IMR-90 (cell line): ENCODE results near the gene ZDHHC24. TPM values are rescaled to one million over a fixed set of nuclear protein-coding genes. Genes with fewer than 3 reads are reported as not detected.

Experiments used
- ATAC-seq: fragments of 200-7000 bp; cut with Tn5 transposase; 2 replicates; pipeline ENCODE4 v1.9.1; 2020; ENCODE audit warnings: low read depth, mild to moderate bottlenecking, moderate library complexity
- BruUV-seq: library from RNA; stranded (reverse); fragments of 400-500 nt; replicated peaks from 2 replicates; lab custom pipeline; 2021; lab: Mats Ljungman, UMichigan
- CTCF ChIA-PET: fragments of 300-600 bp; formaldehyde crosslinking; extraction: SDS; loops from one replicate; lab custom pipeline; 2021; ENCODE audit warnings: antibody characterized with exemption; lab: Yijun Ruan, JAX
- POLR2A ChIA-PET: fragments of 300-600 bp; sonication (Branson Sonifier 250); formaldehyde crosslinking; loops from one replicate; lab custom pipeline; 2022; ENCODE audit warnings: antibody characterized with exemption; ENCODE audit not compliant: unreplicated experiment; lab: Charles Lee
- DNase-seq: peaks from one replicate; pipeline ENCODE4 v3.0.0; 2013
- H2AFZ ChIP-seq: replicated peaks from 2 replicates; pipeline ENCODE3; 2013; ENCODE audit warnings: low read length, mild to moderate bottlenecking; ENCODE audit not compliant: poor library complexity
- H2AK5ac ChIP-seq: 2 replicates; pipeline ENCODE4 v1.6.1; 2013; ENCODE audit warnings: low read depth, low read length, inconsistent platforms
- H2AK9ac ChIP-seq: replicated peaks from 2 replicates; pipeline ENCODE3; 2013; ENCODE audit warnings: mild to moderate bottlenecking, low read depth, low read length, moderate library complexity; ENCODE audit not compliant: poor library complexity
- H2BK120ac ChIP-seq: 2 replicates; pipeline ENCODE4 v1.6.1; 2013; ENCODE audit warnings: low read depth, low read length, inconsistent platforms
- H2BK15ac ChIP-seq: 3 replicates; pipeline ENCODE4 v1.6.1; 2013; ENCODE audit warnings: low read depth, low read length, inconsistent platforms
- H2BK20ac ChIP-seq: 2 replicates; pipeline ENCODE4 v1.6.1; 2013; ENCODE audit warnings: low read depth, mild to moderate bottlenecking, inconsistent platforms, low read length, moderate library complexity
- H2BK5ac ChIP-seq: 2 replicates; pipeline ENCODE4 v1.6.1; 2013; ENCODE audit warnings: mild to moderate bottlenecking, low read depth, low read length, inconsistent platforms; ENCODE audit not compliant: poor library complexity, severe bottlenecking
- H3K14ac ChIP-seq: replicated peaks from 2 replicates; pipeline ENCODE4 v1.6.1; 2013; ENCODE audit warnings: low read depth, low read length, inconsistent platforms
- H3K18ac ChIP-seq: 2 replicates; pipeline ENCODE4 v1.6.1; 2013; ENCODE audit warnings: low read depth, low read length, control low read depth
- H3K23ac ChIP-seq: 2 replicates; pipeline ENCODE4 v1.6.1; 2013; ENCODE audit warnings: low read depth, low read length, inconsistent platforms
- H3K27ac ChIP-seq: 2 replicates; pipeline ENCODE4 v1.5.1; 2013; ENCODE audit warnings: mild to moderate bottlenecking, control low read depth, low read length; ENCODE audit not compliant: insufficient read depth
- H3K27me3 ChIP-seq: 2 replicates; pipeline ENCODE4 v1.6.1; 2013; ENCODE audit warnings: low read length; ENCODE audit not compliant: control insufficient read depth, insufficient read depth
- H3K36me3 ChIP-seq: 2 replicates; pipeline ENCODE4 v1.6.1; 2013; ENCODE audit warnings: low read length, mixed read lengths; ENCODE audit not compliant: control insufficient read depth, insufficient read depth
- H3K4ac ChIP-seq: 2 replicates; pipeline ENCODE4 v1.6.1; 2013; ENCODE audit warnings: low read depth, low read length, inconsistent platforms
- H3K4me1 ChIP-seq: 2 replicates; pipeline ENCODE4 v1.6.1; 2013; ENCODE audit warnings: low read length, mixed read lengths; ENCODE audit not compliant: control insufficient read depth, insufficient read depth
- H3K4me2 ChIP-seq: 2 replicates; pipeline ENCODE4 v1.6.1; 2013; ENCODE audit warnings: low read depth, mild to moderate bottlenecking, control low read depth, low read length, moderate library complexity
- H3K4me3 ChIP-seq: 2 replicates; pipeline ENCODE4 v1.5.1; 2013; ENCODE audit warnings: low read depth, mild to moderate bottlenecking, control low read depth, low read length, moderate library complexity; ENCODE audit not compliant: insufficient read depth
- H3K56ac ChIP-seq: 2 replicates; pipeline ENCODE4 v1.6.1; 2013; ENCODE audit warnings: low read length, inconsistent platforms; ENCODE audit not compliant: insufficient read depth; ENCODE audit errors: extremely low read depth
- H3K79me1 ChIP-seq, 2 experiments: 2 replicates each; pipeline ENCODE4 v1.6.1; 2013; ENCODE audit warnings: low read length in 2 of 2, inconsistent platforms in 1 of 2, low read depth in 1 of 2
- H3K9ac ChIP-seq: 2 replicates; pipeline ENCODE4 v1.6.1; 2013; ENCODE audit warnings: low read depth, low read length, control low read depth
- H3K9me1 ChIP-seq: 2 replicates; pipeline ENCODE4 v1.6.1; 2013; ENCODE audit warnings: low read length, inconsistent platforms; ENCODE audit not compliant: insufficient read depth
- H3K9me3 ChIP-seq: 2 replicates; pipeline ENCODE4 v1.6.1; 2013; ENCODE audit warnings: low read length; ENCODE audit not compliant: control insufficient read depth, insufficient read depth
- H4K20me1 ChIP-seq: 2 replicates; pipeline ENCODE4 v1.6.1; 2013; ENCODE audit warnings: low read length, inconsistent platforms; ENCODE audit not compliant: insufficient read depth
- H4K5ac ChIP-seq: 2 replicates; pipeline ENCODE4 v1.6.1; 2013; ENCODE audit warnings: mild to moderate bottlenecking, low read depth, low read length, control low read depth
- H4K8ac ChIP-seq, 2 experiments: 2 replicates each; pipeline ENCODE4 v1.6.1; 2013; ENCODE audit warnings: low read depth in 2 of 2, low read length in 2 of 2, control low read depth in 1 of 2, inconsistent platforms in 1 of 2
- H4K91ac ChIP-seq: 2 replicates; pipeline ENCODE4 v1.6.1; 2013; ENCODE audit warnings: low read depth, low read length, inconsistent platforms; ENCODE audit not compliant: insufficient read depth
- BHLHE40 ChIP-seq: fragments of 150-350 bp; IDR thresholded peaks from 2 replicates; pipeline ENCODE4 v1.6.1; 2016; ENCODE audit warnings: mild to moderate bottlenecking, low read depth, low read length
- CEBPB ChIP-seq: IDR thresholded peaks from 2 replicates; pipeline ENCODE4 v1.6.1; 2012; ENCODE audit warnings: low read depth, low read length, improper control_type of control experiment
- CHD1 ChIP-seq: IDR thresholded peaks from 2 replicates; pipeline ENCODE4 v1.6.1; 2012; ENCODE audit warnings: low read depth, low read length, improper control_type of control experiment
- FOS ChIP-seq: fragments of 150-350 bp; IDR thresholded peaks from 2 replicates; pipeline ENCODE4 v1.6.1; 2016; ENCODE audit warnings: low read depth, low read length
- MAFK ChIP-seq: IDR thresholded peaks from 2 replicates; pipeline ENCODE4 v1.6.1; 2012; ENCODE audit warnings: low read depth, low read length, improper control_type of control experiment
- MAZ ChIP-seq: IDR thresholded peaks from 2 replicates; pipeline ENCODE4 v1.6.1; 2012; ENCODE audit warnings: low read depth, mild to moderate bottlenecking, low read length, improper control_type of control experiment, moderate library complexity, borderline replicate concordance
- POLR2A ChIP-seq: IDR thresholded peaks from 2 replicates; pipeline ENCODE4 v1.6.1; 2012; ENCODE audit warnings: mild to moderate bottlenecking, low read depth, low read length
- RAD21 ChIP-seq: IDR thresholded peaks from 2 replicates; pipeline ENCODE4 v1.6.1; 2012; ENCODE audit warnings: low read length, improper control_type of control experiment
- RCOR1 ChIP-seq: IDR thresholded peaks from 2 replicates; pipeline ENCODE4 v1.6.1; 2012; ENCODE audit warnings: mild to moderate bottlenecking, low read length, improper control_type of control experiment; ENCODE audit not compliant: insufficient replicate concordance
- RFX5 ChIP-seq: IDR thresholded peaks from 2 replicates; pipeline ENCODE4 v1.8.0; 2012; ENCODE audit warnings: low read depth, mild to moderate bottlenecking, low read length, moderate library complexity
- SMC3 ChIP-seq: fragments of 150-350 bp; IDR thresholded peaks from 2 replicates; pipeline ENCODE4 v1.6.1; 2016; ENCODE audit warnings: low read depth, mild to moderate bottlenecking, antibody characterized with exemption, low read length, moderate library complexity
- WGBS, 2 experiments: methylation state at CpG; one replicate each; pipeline versions ENCODE4 v1.1.5 to v1.1.7; 2013; ENCODE audit warnings: missing lambda C conversion rate in 2 of 2; ENCODE audit not compliant: insufficient read length in 1 of 2; ENCODE audit errors: extremely low coverage in 2 of 2; 5-methylcytosine and 5-hydroxymethylcytosine counted together
- dilution Hi-C: fragments of 300-500 bp; cut with HindIII; formaldehyde crosslinking; loops from one replicate; pipeline ENCODE4 v1.14.3; 2018; ENCODE audit warnings: low sequenced_read_pairs; ENCODE audit not compliant: unreplicated experiment
- in situ Hi-C: fragments of 300-500 bp; cut with MboI; formaldehyde crosslinking; loops from 3 replicates; pipeline ENCODE4 v1.14.3; 2019; ENCODE audit warnings: low sequenced_read_pairs, inconsistent platforms, mixed read lengths
- intact Hi-C: fragments of 100-400 bp; cut with micrococcal nuclease; formaldehyde crosslinking; loops from 2 replicates; pipeline ENCODE4 v1.10.0; 2022
- polyA plus RNA-seq, 3 experiments: library from polyadenylated mRNA; depleted of rRNA; stranded (reverse); fragments of >200 nt; gene quantifications; 2 replicates each; pipeline ENCODE4 v1.2.3, GENCODE V29; 2012; ENCODE audit warnings: low replicate concordance in 1 of 3
- total RNA-seq: library from RNA; depleted of rRNA; stranded (reverse); fragments of >200 nt; gene quantifications from 2 replicates; pipeline ENCODE4 v1.2.3, GENCODE V29; 2012
- TF ChIP-seq, protein P1 (sequence below): fragments of 150-350 bp; IDR thresholded peaks from 2 replicates; pipeline ENCODE4 v1.6.1; 2017; ENCODE audit warnings: mild to moderate bottlenecking, antibody characterized with exemption, low read length, low read depth
- TF ChIP-seq, protein P2 (sequence below): fragments of 150-350 bp; IDR thresholded peaks from 2 replicates; pipeline ENCODE4 v1.6.1; 2016; ENCODE audit warnings: low read depth, mild to moderate bottlenecking, low read length, moderate library complexity, borderline replicate concordance
- TF ChIP-seq, protein P3 (sequence below): conservative IDR thresholded peaks from 2 replicates; pipeline ENCODE4 v1.5.1; 2012; ENCODE audit warnings: mild to moderate bottlenecking, low read depth, low read length, improper control_type of control experiment

ZDHHC24 gene
- total and polyA plus RNA-seq, 2 of the 4 experiments (the other 2 are of a cell fraction): 3.2 to 10.9 TPM

DNA sequence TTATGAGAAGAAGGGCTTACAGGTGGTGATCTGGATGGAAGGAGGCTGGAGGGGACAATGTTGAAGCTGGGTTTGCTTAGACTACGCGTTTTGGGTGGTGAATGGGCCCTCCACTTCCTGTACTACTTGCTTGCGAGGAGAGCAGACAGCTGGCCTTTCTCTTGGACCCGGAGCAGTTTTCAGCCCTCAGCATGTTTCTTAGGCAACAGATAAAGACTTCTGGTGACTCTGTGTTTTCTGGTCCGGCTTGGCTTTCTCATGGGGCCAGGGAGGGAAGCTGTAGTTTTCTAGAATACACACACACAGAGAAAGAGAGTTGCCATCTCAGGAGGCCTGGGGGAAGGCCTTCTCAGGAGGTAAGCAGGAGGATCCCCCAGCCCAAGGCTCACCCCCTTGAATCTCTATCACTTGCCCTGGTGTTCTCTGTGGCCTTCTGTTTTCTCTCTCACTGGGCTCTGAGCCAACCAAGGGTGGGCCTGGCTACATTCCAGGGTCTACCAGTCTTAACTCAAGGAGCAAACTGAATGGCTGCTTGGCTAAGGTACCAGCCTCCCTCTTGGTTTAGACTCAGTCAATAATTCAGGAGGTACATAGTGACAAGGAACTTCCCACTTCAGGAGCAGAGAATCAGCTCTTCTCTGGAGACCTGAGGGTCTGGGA, 49.5 kb upstream of the ZDHHC24 start:
- Histone ChIP-seq H2BK15ac (no peak overlapping the region), H3K9me1 (peaks cover 24% of the 10 kb centered on the region), H4K8ac (peak overlapping the region in 1 of 2 experiments; percentile 46; a peak in 2 of 4 replicates), H3K36me3 (peaks cover 16% of the 10 kb centered on the region), H4K5ac (peak overlapping the region; percentile 13; the same call in 1 of the 2 replicates), H3K9ac (peak overlapping the region; percentile 24; the same call in 1 of the 2 replicates), H3K4ac (peak overlapping the region; percentile 25; the same call in 1 of the 2 replicates), H3K18ac (peak overlapping the region; percentile 5; the same call in 1 of the 2 replicates), H2AK5ac (no peak overlapping the region; the same call in 1 of the 2 replicates), H3K9me3 (no peaks in the 10 kb centered on the region), H3K27ac (peak overlapping the region; percentile 61; the same call in 1 of the 2 replicates), H3K27me3 (no peaks in the 10 kb centered on the region), H3K23ac (peak overlapping the region; percentile 38; the same call in 1 of the 2 replicates), H3K4me3 (no peak overlapping the region), H2BK5ac (peak overlapping the region; percentile 28), H3K14ac (no peak overlapping the region; the same call in 1 of the 2 replicates), H2AFZ (no peak overlapping the region), H4K91ac (no peak overlapping the region), H2BK20ac (no peak overlapping the region), H3K79me1 (peaks cover 28 to 44% of the 10 kb centered on the region in 2 experiments), H3K4me1 (peaks cover 11% of the 10 kb centered on the region), H4K20me1 (0 out of 2 replicates have a peak, but pooled peaks cover 4% of the 10 kb centered on the region), H2AK9ac (no peak overlapping the region), H3K4me2 (peak overlapping the region; percentile 62), H2BK120ac (no peak overlapping the region), H3K56ac (no peak overlapping the region)
- WGBS, 2 experiments: no CpG with 5 or more reads among the region's 5 CpGs
- dilution Hi-C loops: no loop called here
- in situ Hi-C loops: no loop called here
- DNase-seq: peak; percentile 76
- peak; percentile 22 for ATAC-seq
- intact Hi-C loops: no loop called here
- POLR2A ChIA-PET: interaction anchor here (0.5 kb wide), 1 partner anchor 44 kb away, joined by 17 read pairs; no protein-coding TSS in a partner anchor
- no TSS peak for BruUV-seq
- CTCF ChIA-PET: interaction anchor here (0.6 kb wide), 1 partner anchor 76 kb away, joined by 6 read pairs; no protein-coding TSS in a partner anchor
- TF ChIP-seq RFX5 (no peak), CHD1 (no peak), FOS (no peak), RCOR1 (no peak), SMC3 (no peak), MAFK (no peak), BHLHE40 (no peak), POLR2A (no peak), RAD21 (no peak), MAZ (no peak), CEBPB (no peak)
- TF ChIP-seq, protein P1, sequence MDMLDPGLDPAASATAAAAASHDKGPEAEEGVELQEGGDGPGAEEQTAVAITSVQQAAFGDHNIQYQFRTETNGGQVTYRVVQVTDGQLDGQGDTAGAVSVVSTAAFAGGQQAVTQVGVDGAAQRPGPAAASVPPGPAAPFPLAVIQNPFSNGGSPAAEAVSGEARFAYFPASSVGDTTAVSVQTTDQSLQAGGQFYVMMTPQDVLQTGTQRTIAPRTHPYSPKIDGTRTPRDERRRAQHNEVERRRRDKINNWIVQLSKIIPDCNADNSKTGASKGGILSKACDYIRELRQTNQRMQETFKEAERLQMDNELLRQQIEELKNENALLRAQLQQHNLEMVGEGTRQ: no peak
- TF ChIP-seq, protein P2, sequence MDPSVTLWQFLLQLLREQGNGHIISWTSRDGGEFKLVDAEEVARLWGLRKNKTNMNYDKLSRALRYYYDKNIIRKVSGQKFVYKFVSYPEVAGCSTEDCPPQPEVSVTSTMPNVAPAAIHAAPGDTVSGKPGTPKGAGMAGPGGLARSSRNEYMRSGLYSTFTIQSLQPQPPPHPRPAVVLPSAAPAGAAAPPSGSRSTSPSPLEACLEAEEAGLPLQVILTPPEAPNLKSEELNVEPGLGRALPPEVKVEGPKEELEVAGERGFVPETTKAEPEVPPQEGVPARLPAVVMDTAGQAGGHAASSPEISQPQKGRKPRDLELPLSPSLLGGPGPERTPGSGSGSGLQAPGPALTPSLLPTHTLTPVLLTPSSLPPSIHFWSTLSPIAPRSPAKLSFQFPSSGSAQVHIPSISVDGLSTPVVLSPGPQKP: no peak
- TF ChIP-seq, protein P3, sequence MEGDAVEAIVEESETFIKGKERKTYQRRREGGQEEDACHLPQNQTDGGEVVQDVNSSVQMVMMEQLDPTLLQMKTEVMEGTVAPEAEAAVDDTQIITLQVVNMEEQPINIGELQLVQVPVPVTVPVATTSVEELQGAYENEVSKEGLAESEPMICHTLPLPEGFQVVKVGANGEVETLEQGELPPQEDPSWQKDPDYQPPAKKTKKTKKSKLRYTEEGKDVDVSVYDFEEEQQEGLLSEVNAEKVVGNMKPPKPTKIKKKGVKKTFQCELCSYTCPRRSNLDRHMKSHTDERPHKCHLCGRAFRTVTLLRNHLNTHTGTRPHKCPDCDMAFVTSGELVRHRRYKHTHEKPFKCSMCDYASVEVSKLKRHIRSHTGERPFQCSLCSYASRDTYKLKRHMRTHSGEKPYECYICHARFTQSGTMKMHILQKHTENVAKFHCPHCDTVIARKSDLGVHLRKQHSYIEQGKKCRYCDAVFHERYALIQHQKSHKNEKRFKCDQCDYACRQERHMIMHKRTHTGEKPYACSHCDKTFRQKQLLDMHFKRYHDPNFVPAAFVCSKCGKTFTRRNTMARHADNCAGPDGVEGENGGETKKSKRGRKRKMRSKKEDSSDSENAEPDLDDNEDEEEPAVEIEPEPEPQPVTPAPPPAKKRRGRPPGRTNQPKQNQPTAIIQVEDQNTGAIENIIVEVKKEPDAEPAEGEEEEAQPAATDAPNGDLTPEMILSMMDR: no peak
